ENCODE results near the gene GPC5.

Gene GPC5

GRCh38 chr13:92886535-92887077, 1488.2 kb downstream of the GPC5 start:
- TF ChIP-seq, protein P1, sequence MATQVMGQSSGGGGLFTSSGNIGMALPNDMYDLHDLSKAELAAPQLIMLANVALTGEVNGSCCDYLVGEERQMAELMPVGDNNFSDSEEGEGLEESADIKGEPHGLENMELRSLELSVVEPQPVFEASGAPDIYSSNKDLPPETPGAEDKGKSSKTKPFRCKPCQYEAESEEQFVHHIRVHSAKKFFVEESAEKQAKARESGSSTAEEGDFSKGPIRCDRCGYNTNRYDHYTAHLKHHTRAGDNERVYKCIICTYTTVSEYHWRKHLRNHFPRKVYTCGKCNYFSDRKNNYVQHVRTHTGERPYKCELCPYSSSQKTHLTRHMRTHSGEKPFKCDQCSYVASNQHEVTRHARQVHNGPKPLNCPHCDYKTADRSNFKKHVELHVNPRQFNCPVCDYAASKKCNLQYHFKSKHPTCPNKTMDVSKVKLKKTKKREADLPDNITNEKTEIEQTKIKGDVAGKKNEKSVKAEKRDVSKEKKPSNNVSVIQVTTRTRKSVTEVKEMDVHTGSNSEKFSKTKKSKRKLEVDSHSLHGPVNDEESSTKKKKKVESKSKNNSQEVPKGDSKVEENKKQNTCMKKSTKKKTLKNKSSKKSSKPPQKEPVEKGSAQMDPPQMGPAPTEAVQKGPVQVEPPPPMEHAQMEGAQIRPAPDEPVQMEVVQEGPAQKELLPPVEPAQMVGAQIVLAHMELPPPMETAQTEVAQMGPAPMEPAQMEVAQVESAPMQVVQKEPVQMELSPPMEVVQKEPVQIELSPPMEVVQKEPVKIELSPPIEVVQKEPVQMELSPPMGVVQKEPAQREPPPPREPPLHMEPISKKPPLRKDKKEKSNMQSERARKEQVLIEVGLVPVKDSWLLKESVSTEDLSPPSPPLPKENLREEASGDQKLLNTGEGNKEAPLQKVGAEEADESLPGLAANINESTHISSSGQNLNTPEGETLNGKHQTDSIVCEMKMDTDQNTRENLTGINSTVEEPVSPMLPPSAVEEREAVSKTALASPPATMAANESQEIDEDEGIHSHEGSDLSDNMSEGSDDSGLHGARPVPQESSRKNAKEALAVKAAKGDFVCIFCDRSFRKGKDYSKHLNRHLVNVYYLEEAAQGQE (IDR thresholded peaks at IDR 0.05; ENCODE audit: low read depth): no peak
- TF ChIP-seq NFIC (IDR thresholded peaks at IDR 0.05) (no peak), EP300 (IDR thresholded peaks at IDR 0.05; ENCODE audit: borderline replicate concordance) (no peak), FOXM1 (IDR thresholded peaks at IDR 0.05; ENCODE audit: borderline replicate concordance, low read depth) (no peak), EGR1 (IDR thresholded peaks at IDR 0.05) (no peak), TAF1 (IDR thresholded peaks at IDR 0.05; ENCODE audit: low read depth) (no peak), MAX (IDR thresholded peaks at IDR 0.05) (no peak), CREB1 (IDR thresholded peaks at IDR 0.05; ENCODE audit: low read depth) (no peak), RAD21 (IDR thresholded peaks at IDR 0.05; ENCODE audit: low read depth) (no peak), TEAD4 (IDR thresholded peaks at IDR 0.05) (no peak), TCF12 (IDR thresholded peaks at IDR 0.05; ENCODE audit: low read depth) (no peak), ZBTB7A (IDR thresholded peaks at IDR 0.05; ENCODE audit: low read depth) (no peak)
- TF ChIP-seq, protein P2, sequence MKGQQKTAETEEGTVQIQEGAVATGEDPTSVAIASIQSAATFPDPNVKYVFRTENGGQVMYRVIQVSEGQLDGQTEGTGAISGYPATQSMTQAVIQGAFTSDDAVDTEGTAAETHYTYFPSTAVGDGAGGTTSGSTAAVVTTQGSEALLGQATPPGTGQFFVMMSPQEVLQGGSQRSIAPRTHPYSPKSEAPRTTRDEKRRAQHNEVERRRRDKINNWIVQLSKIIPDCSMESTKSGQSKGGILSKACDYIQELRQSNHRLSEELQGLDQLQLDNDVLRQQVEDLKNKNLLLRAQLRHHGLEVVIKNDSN (IDR thresholded peaks at IDR 0.05): no peak

- no peak for TF ChIP-seq EP300 (IDR thresholded peaks at IDR 0.05; ENCODE audit: borderline replicate concordance)
- TF ChIP-seq FOXM1 (IDR thresholded peaks at IDR 0.05; ENCODE audit: borderline replicate concordance, low read depth): no peak
- TF ChIP-seq TCF12 (IDR thresholded peaks at IDR 0.05; ENCODE audit: low read depth): no peak
- no peak for TF ChIP-seq RAD21 (IDR thresholded peaks at IDR 0.05; ENCODE audit: low read depth)
- TF ChIP-seq, protein P1 (IDR thresholded peaks at IDR 0.05; ENCODE audit: low read depth): no peak
- no peak for TF ChIP-seq NFIC (IDR thresholded peaks at IDR 0.05)
- TF ChIP-seq TAF1 (IDR thresholded peaks at IDR 0.05; ENCODE audit: low read depth): no peak
- TF ChIP-seq YY1 (IDR thresholded peaks at IDR 0.05; ENCODE audit: low read depth): no peak
- TF ChIP-seq, protein P2 (IDR thresholded peaks at IDR 0.05): no peak
- TF ChIP-seq CREB1 (IDR thresholded peaks at IDR 0.05; ENCODE audit: low read depth): no peak
- no peak for TF ChIP-seq MAX (IDR thresholded peaks at IDR 0.05)
- no peak for TF ChIP-seq ZBTB7A (IDR thresholded peaks at IDR 0.05; ENCODE audit: low read depth)
Measured at GRCh38 chr13:92894447-92894846, 1496.0 kb downstream of the GPC5 start.

DNA sequence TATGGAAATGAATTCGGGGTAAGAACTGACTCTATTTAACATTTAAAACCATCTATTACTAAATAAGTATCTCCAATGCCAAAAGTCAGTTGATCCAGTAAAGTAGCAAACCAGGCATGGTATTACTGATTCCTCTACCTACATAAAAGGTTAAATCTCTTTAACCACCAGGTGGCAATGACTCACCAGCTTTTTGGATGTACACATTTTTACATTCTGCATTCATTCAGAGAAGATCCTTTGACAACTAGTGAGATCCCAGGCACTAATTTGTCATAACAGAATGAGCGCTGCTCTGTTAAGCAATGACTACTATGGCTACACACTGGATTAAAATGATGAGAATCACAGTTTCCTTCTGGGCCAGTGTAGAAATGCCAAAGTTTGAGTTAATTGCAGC, 1498.4 kb downstream of the GPC5 start:
- TF ChIP-seq RAD21 (IDR thresholded peaks at IDR 0.05; ENCODE audit: low read depth) (peak; percentile 46; the same call in 1 of the 2 replicates), MAX (IDR thresholded peaks at IDR 0.05) (no peak)

DNA sequence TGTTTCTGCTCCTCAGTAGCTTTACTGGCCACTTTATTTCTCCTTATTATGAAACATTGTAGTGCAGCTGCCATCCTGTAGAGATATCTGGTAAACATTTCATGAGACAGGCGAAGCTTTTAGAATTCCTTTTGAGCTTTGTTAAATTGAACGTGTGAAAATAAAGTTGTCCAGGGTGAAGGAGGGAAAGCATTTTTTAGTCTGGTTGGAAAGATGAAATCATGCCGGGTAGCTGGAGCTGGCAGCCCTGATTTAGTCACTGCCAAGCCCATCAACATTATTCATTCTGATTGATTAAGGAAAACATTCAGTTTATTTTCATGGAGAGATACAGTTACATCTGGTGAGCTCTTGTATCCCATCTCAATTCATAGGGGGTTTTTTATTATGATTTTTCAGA, 1502.0 kb downstream of the GPC5 start:
- TF ChIP-seq MAX (IDR thresholded peaks at IDR 0.05): no peak
- TF ChIP-seq YY1 (IDR thresholded peaks at IDR 0.05; ENCODE audit: low read depth): no peak
- TF ChIP-seq, protein P2 (IDR thresholded peaks at IDR 0.05): no peak
- no peak for TF ChIP-seq TCF12 (IDR thresholded peaks at IDR 0.05; ENCODE audit: low read depth)
- TF ChIP-seq, protein P1 (IDR thresholded peaks at IDR 0.05; ENCODE audit: low read depth): no peak
- no peak for TF ChIP-seq NFIC (IDR thresholded peaks at IDR 0.05)
- no peak for TF ChIP-seq FOXM1 (IDR thresholded peaks at IDR 0.05; ENCODE audit: borderline replicate concordance, low read depth)
- TF ChIP-seq TEAD4 (IDR thresholded peaks at IDR 0.05): no peak
- no peak for TF ChIP-seq EGR1 (IDR thresholded peaks at IDR 0.05)
